ENCODE results near the gene TTLL11. TPM values are rescaled to one million over a fixed set of nuclear protein-coding genes. Genes with fewer than 3 reads are reported as not detected.

Gene TTLL11
- total RNA-seq, 1 donor from 2014 or later: 6.9 TPM

- peaks cover 20% of the 10 kb centered on the region for H3K27me3 Mint-ChIP-seq (ENCODE audit: low read depth, unreplicated experiment)
- no peak overlapping the region for H3K4me3 ChIP-seq (ENCODE audit: insufficient read depth, low read depth, low read length)
- TF ChIP-seq EZH2 (IDR thresholded peaks at IDR 0.05; ENCODE audit: insufficient read depth, low read length) (no peak), CTCF (IDR thresholded peaks at IDR 0.05; ENCODE audit: insufficient read depth, low read depth, low read length) (no peak)
- H4K20me1 ChIP-seq (ENCODE audit: insufficient read depth, low read length): no peaks in the 10 kb centered on the region
- H3K27me3 ChIP-seq (ENCODE audit: insufficient read depth, low read length): no peaks in the 10 kb centered on the region
- no peaks in the 10 kb centered on the region for H3K9me3 ChIP-seq (ENCODE audit: insufficient read depth, low read depth, low read length)
- H3K27ac Mint-ChIP-seq (ENCODE audit: unreplicated experiment): no peak overlapping the region
- no peak overlapping the region for H3K9ac ChIP-seq (ENCODE audit: low read length)
- H3K9me3 Mint-ChIP-seq (ENCODE audit: unreplicated experiment): peaks cover 2% of the 10 kb centered on the region
- H3K4me1 ChIP-seq (ENCODE audit: insufficient read depth, low read length): peaks cover 22% of the 10 kb centered on the region
- no peaks in the 10 kb centered on the region for H3K36me3 ChIP-seq (ENCODE audit: insufficient read depth, low read length)
- H3K4me1 Mint-ChIP-seq (ENCODE audit: low read depth, unreplicated experiment): peaks cover 5% of the 10 kb centered on the region
- no peaks in the 10 kb centered on the region for H3K36me3 Mint-ChIP-seq (ENCODE audit: low read depth, unreplicated experiment)
- H3K79me2 ChIP-seq (ENCODE audit: insufficient read depth, low read length): no peaks in the 10 kb centered on the region
- FAIRE-seq (no peak), DNase-seq (ENCODE audit: low read depth) (no peak)
- no peak overlapping the region for H3K4me3 Mint-ChIP-seq (ENCODE audit: unreplicated experiment)
- no peak overlapping the region for H3K27ac ChIP-seq (ENCODE audit: low read depth, low read length)
- no peak overlapping the region for H3K4me2 ChIP-seq (ENCODE audit: low read length)
- no peak overlapping the region for H2AFZ ChIP-seq (ENCODE audit: low read depth, low read length)
Measured at GRCh38 chr9:121943463-121943862, 149.6 kb downstream of the TTLL11 start.

GRCh38 chr9:121942866-121943382 lies 150.2 kb downstream of the TTLL11 start:
- no peaks in the 10 kb centered on the region for H3K9me3 Mint-ChIP-seq (ENCODE audit: unreplicated experiment)
- Histone ChIP-seq H3K27ac (ENCODE audit: low read depth, low read length) (no peak overlapping the region), H3K79me2 (ENCODE audit: insufficient read depth, low read length) (no peaks in the 10 kb centered on the region), H3K4me2 (ENCODE audit: low read length) (no peak overlapping the region), H3K4me1 (ENCODE audit: insufficient read depth, low read length) (peaks cover 22% of the 10 kb centered on the region), H3K36me3 (ENCODE audit: insufficient read depth, low read length) (no peaks in the 10 kb centered on the region), H3K4me3 (ENCODE audit: insufficient read depth, low read depth, low read length) (no peak overlapping the region), H3K9me3 (ENCODE audit: insufficient read depth, low read depth, low read length) (no peaks in the 10 kb centered on the region), H2AFZ (ENCODE audit: low read depth, low read length) (no peak overlapping the region), H3K9ac (ENCODE audit: low read length) (no peak overlapping the region), H4K20me1 (ENCODE audit: insufficient read depth, low read length) (no peaks in the 10 kb centered on the region), H3K27me3 (ENCODE audit: insufficient read depth, low read length) (no peaks in the 10 kb centered on the region)
- TF ChIP-seq EZH2 (IDR thresholded peaks at IDR 0.05; ENCODE audit: insufficient read depth, low read length): no peak
- no peak for TF ChIP-seq CTCF (IDR thresholded peaks at IDR 0.05; ENCODE audit: insufficient read depth, low read depth, low read length)
- no peak for DNase-seq (ENCODE audit: low read depth)
- FAIRE-seq: no peak
- H3K4me3 Mint-ChIP-seq (ENCODE audit: unreplicated experiment): no peak overlapping the region
- H3K36me3 Mint-ChIP-seq (ENCODE audit: low read depth, unreplicated experiment): no peaks in the 10 kb centered on the region
- peaks cover 5% of the 10 kb centered on the region for H3K4me1 Mint-ChIP-seq (ENCODE audit: low read depth, unreplicated experiment)
- peaks cover 14% of the 10 kb centered on the region for H3K27me3 Mint-ChIP-seq (ENCODE audit: low read depth, unreplicated experiment)
- no peak overlapping the region for H3K27ac Mint-ChIP-seq (ENCODE audit: unreplicated experiment)

- H3K4me1 Mint-ChIP-seq (ENCODE audit: low read depth, unreplicated experiment): peaks cover 5% of the 10 kb centered on the region
- H3K4me2 ChIP-seq (ENCODE audit: low read length): no peak overlapping the region
- no peaks in the 10 kb centered on the region for H4K20me1 ChIP-seq (ENCODE audit: insufficient read depth, low read length)
- H3K27ac ChIP-seq (ENCODE audit: low read depth, low read length): no peak overlapping the region
- no peak overlapping the region for H3K9ac ChIP-seq (ENCODE audit: low read length)
- peaks cover 10% of the 10 kb centered on the region for H3K27me3 Mint-ChIP-seq (ENCODE audit: low read depth, unreplicated experiment)
- H3K4me3 ChIP-seq (ENCODE audit: insufficient read depth, low read depth, low read length): no peak overlapping the region
- H3K9me3 ChIP-seq (ENCODE audit: insufficient read depth, low read depth, low read length): no peaks in the 10 kb centered on the region
- FAIRE-seq: no peak
- peaks cover 22% of the 10 kb centered on the region for H3K4me1 ChIP-seq (ENCODE audit: insufficient read depth, low read length)
- no peak overlapping the region for H2AFZ ChIP-seq (ENCODE audit: low read depth, low read length)
- no peak for DNase-seq (ENCODE audit: low read depth)
- no peaks in the 10 kb centered on the region for H3K79me2 ChIP-seq (ENCODE audit: insufficient read depth, low read length)
- no peaks in the 10 kb centered on the region for H3K36me3 ChIP-seq (ENCODE audit: insufficient read depth, low read length)
- no peak for TF ChIP-seq EZH2 (IDR thresholded peaks at IDR 0.05; ENCODE audit: insufficient read depth, low read length)
- no peak for TF ChIP-seq CTCF (IDR thresholded peaks at IDR 0.05; ENCODE audit: insufficient read depth, low read depth, low read length)
- H3K27ac Mint-ChIP-seq (ENCODE audit: unreplicated experiment): no peak overlapping the region
- H3K36me3 Mint-ChIP-seq (ENCODE audit: low read depth, unreplicated experiment): no peaks in the 10 kb centered on the region
- no peaks in the 10 kb centered on the region for H3K27me3 ChIP-seq (ENCODE audit: insufficient read depth, low read length)
- H3K4me3 Mint-ChIP-seq (ENCODE audit: unreplicated experiment): no peak overlapping the region
- no peaks in the 10 kb centered on the region for H3K9me3 Mint-ChIP-seq (ENCODE audit: unreplicated experiment)
Measured at GRCh38 chr9:121942313-121942712, 150.8 kb downstream of the TTLL11 start.
